ENCODE measurements around the gene ZNF70.

DNA sequence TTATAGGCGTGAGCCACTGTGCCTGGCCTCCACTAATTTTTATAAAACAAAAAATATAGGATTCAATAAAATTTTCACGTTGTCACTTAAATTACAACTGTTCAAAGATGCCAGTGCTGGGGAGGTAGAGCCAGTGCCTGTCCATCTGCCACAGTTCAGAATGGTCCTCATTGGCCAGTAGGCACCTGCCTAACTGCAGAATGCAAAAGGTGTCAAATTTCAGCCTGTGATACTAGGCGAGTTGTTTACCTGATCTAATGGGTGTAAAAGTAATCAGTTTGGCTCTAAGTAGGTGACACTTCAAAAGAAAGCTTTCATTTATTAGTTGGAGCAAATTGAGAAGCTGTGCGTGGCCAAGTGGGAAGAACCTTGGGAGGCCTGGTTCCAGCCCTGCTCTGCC lies 38.2 kb upstream of the ZNF70 start:
- TF ChIP-seq, protein P1, sequence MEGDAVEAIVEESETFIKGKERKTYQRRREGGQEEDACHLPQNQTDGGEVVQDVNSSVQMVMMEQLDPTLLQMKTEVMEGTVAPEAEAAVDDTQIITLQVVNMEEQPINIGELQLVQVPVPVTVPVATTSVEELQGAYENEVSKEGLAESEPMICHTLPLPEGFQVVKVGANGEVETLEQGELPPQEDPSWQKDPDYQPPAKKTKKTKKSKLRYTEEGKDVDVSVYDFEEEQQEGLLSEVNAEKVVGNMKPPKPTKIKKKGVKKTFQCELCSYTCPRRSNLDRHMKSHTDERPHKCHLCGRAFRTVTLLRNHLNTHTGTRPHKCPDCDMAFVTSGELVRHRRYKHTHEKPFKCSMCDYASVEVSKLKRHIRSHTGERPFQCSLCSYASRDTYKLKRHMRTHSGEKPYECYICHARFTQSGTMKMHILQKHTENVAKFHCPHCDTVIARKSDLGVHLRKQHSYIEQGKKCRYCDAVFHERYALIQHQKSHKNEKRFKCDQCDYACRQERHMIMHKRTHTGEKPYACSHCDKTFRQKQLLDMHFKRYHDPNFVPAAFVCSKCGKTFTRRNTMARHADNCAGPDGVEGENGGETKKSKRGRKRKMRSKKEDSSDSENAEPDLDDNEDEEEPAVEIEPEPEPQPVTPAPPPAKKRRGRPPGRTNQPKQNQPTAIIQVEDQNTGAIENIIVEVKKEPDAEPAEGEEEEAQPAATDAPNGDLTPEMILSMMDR (IDR thresholded peaks at IDR 0.05) = no peak
- TF ChIP-seq ZFX (IDR thresholded peaks at IDR 0.05; ENCODE audit: borderline replicate concordance) = no peak

All from 22Rv1 (cell line).